ENCODE measurements around the gene CERS6.

- no peak for TF ChIP-seq CTCF (IDR thresholded peaks at IDR 0.05 in 8 of 11, conservative IDR thresholded peaks at IDR 0.05 in 3 of 11)
- TF ChIP-seq POLR2AphosphoS5 (IDR thresholded peaks at IDR 0.05), result no peak
Measured at GRCh38 chr2:168718622-168719021, 262.6 kb downstream of the CERS6 start.

Data from spleen (tissue), 7 donors.